ENCODE results near the gene PLGRKT.

DNA sequence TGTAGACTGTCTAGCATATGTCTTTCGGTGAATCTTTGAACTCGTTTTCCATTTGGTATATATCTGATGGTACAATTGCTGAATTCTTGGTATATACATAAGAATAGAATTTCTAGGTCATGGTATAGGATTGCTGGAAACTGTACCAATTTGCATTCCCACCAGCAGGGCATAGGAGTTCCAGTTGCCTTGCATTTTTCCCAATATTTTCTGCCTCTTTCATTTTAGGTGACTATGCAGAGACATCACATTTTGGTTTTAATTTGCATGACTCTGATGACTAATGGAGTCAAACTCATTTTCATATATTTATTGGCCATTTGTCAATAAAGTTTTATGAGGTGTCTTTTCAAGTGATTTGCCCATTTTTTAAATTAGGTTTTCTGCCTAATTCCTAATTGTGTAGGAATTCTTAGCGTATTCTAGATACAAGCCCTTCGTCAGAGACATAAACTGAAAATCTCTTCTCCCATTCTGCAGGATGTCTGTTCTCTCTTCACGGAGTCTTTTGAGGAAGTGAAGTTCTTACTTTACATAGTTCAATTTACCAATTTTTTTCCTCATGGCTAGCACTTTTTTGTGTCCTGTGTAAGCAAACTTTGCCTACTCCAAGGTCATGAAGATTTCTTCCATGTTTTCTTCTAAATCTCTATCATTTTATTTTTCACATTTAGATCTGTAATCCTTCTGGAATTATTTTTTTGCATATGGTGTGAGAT is 43.8 kb upstream of the PLGRKT start:
- TF ChIP-seq GATA3 (IDR thresholded peaks at IDR 0.05; ENCODE audit: low read depth, low read length) = no peak
- TF ChIP-seq GATA2 (IDR thresholded peaks at IDR 0.05; ENCODE audit: low read depth, low read length) = no peak
